Endothelial cell of umbilical vein (primary cell): ENCODE results near the gene SEMA5A. TPM values are rescaled to one million over a fixed set of nuclear protein-coding genes. Genes with fewer than 3 reads are reported as not detected.

Experiments used
- BruUV-seq: library from RNA; stranded (reverse); fragments of 400-500 nt; replicated peaks from 2 replicates; lab custom pipeline; 2021; lab: Mats Ljungman, UMichigan
- CTCF ChIA-PET: fragments of 300-600, 350-600 bp; sonication (Branson Sonifier 250); formaldehyde crosslinking; loops from one replicate; lab custom pipeline; 2021; ENCODE audit warnings: antibody characterized with exemption, inconsistent platforms; lab: Charles Lee
- POLR2A ChIA-PET: fragments of 300-600, 350-600 bp; sonication (Branson Sonifier 250); formaldehyde crosslinking; loops from one replicate; lab custom pipeline; 2021; ENCODE audit warnings: antibody characterized with exemption, inconsistent platforms; lab: Charles Lee
- DNase-seq: peaks from one replicate; pipeline ENCODE4 v3.0.0-alpha.2; 2011; ENCODE audit warnings: low read depth, low spot score
- FAIRE-seq: peaks from 2 replicates; lab custom pipeline; 2011; peaks lifted over from hg19 to GRCh38; lab: Jason Lieb, UNC
- H2AFZ ChIP-seq: 2 replicates; pipeline ENCODE4 v1.6.0; 2012; ENCODE audit warnings: low read depth, low read length, control low read depth, inconsistent platforms
- H3K27ac ChIP-seq: 2 replicates; pipeline ENCODE4 v1.5.1; 2011; ENCODE audit warnings: low read depth, mild to moderate bottlenecking, control low read depth, low read length, moderate library complexity; ENCODE audit not compliant: insufficient read depth
- H3K27me3 ChIP-seq, 2 experiments: 2 replicates each; pipeline versions ENCODE4 v1.6.0 to v1.6.1; 2011; ENCODE audit warnings: low read length in 2 of 2, mixed read lengths in 1 of 2; ENCODE audit not compliant: control insufficient read depth in 2 of 2, insufficient read depth in 2 of 2
- H3K36me3 ChIP-seq, 2 experiments: 2 replicates in 1 of 2; 3 replicates in 1 of 2; pipeline ENCODE4 v1.5.1; 2011; ENCODE audit warnings: low read length in 2 of 2, mild to moderate bottlenecking in 1 of 2, moderate library complexity in 1 of 2; ENCODE audit not compliant: control insufficient read depth in 2 of 2, insufficient read depth in 2 of 2; ENCODE audit errors: extremely low read depth in 1 of 2
- H3K4me1 ChIP-seq: 3 replicates; pipeline ENCODE4 v1.5.1; 2011; ENCODE audit warnings: mild to moderate bottlenecking, low read length; ENCODE audit not compliant: control insufficient read depth, insufficient read depth; ENCODE audit errors: extremely low read depth
- H3K4me2 ChIP-seq: 2 replicates; pipeline ENCODE4 v1.6.1; 2011; ENCODE audit warnings: low read length, control low read depth, mixed read lengths; ENCODE audit not compliant: insufficient read depth
- H3K4me3 ChIP-seq, 3 experiments: fragments of 200-600 bp in 1 of 3; sonication (generic), shearing (Covaris generic) in 1 of 3; replicated peaks in 1 of 3; 2 replicates each; pipeline ENCODE4 v1.5.1; 2011 to 2016; ENCODE audit warnings: control low read depth in 3 of 3, low read length in 3 of 3, mild to moderate bottlenecking in 2 of 3, inconsistent platforms in 1 of 3, low read depth in 1 of 3, moderate library complexity in 1 of 3; ENCODE audit not compliant: insufficient read depth in 1 of 3
- H3K79me2 ChIP-seq: 2 replicates; pipeline ENCODE4 v1.6.0; 2012; ENCODE audit warnings: low read length, inconsistent platforms; ENCODE audit not compliant: control insufficient read depth, insufficient read depth
- H3K9ac ChIP-seq: replicated peaks from 2 replicates; pipeline ENCODE3; 2011; ENCODE audit warnings: low read length, control low read depth; ENCODE audit not compliant: insufficient read depth; ENCODE audit errors: extremely low read depth
- H3K9me1 ChIP-seq: replicated peaks from 3 replicates; pipeline ENCODE4 v1.6.0; 2011; ENCODE audit warnings: mild to moderate bottlenecking, low read length; ENCODE audit not compliant: control insufficient read depth, insufficient read depth; ENCODE audit errors: extremely low read depth
- H3K9me3 ChIP-seq: replicated peaks from 2 replicates; pipeline ENCODE4 v1.5.1; 2012; ENCODE audit warnings: low read length, inconsistent platforms; ENCODE audit not compliant: control insufficient read depth, insufficient read depth
- H4K20me1 ChIP-seq: replicated peaks from 2 replicates; pipeline ENCODE3; 2011; ENCODE audit warnings: mild to moderate bottlenecking, low read length; ENCODE audit not compliant: control insufficient read depth, insufficient read depth; ENCODE audit errors: extremely low read depth
- EZH2 ChIP-seq: IDR thresholded peaks from 2 replicates; pipeline ENCODE4 v1.6.1; 2012; ENCODE audit warnings: borderline replicate concordance, low read depth, mild to moderate bottlenecking, moderate library complexity, low read length, inconsistent platforms; ENCODE audit not compliant: severe bottlenecking
- FOS ChIP-seq: IDR thresholded peaks from 2 replicates; pipeline ENCODE4 v1.6.1; 2011; ENCODE audit warnings: mild to moderate bottlenecking, low read length, moderate library complexity, borderline replicate concordance; ENCODE audit not compliant: insufficient read depth
- GATA2 ChIP-seq: IDR thresholded peaks from 2 replicates; pipeline ENCODE4 v1.7.0; 2011; ENCODE audit warnings: low read depth, mild to moderate bottlenecking, moderate library complexity, mixed read lengths, low read length; ENCODE audit not compliant: insufficient read length, insufficient read depth
- JUN ChIP-seq: IDR thresholded peaks from 2 replicates; pipeline ENCODE4 v1.6.1; 2011; ENCODE audit warnings: borderline replicate concordance, low read depth; ENCODE audit not compliant: insufficient read length, insufficient read depth
- MYC ChIP-seq: IDR thresholded peaks from one replicate; pipeline ENCODE4 v1.6.1; 2011; ENCODE audit warnings: mild to moderate bottlenecking, low read depth, low read length
- POLR2A ChIP-seq: IDR thresholded peaks from 2 replicates; pipeline ENCODE4 v1.6.1; 2012; ENCODE audit warnings: low read depth, mild to moderate bottlenecking, control low read depth, low read length
- POLR2AphosphoS5 ChIP-seq: IDR thresholded peaks from 2 replicates; pipeline ENCODE4 v1.6.1; 2012; ENCODE audit warnings: low read depth, mild to moderate bottlenecking, control low read depth, low read length, moderate library complexity; ENCODE audit not compliant: insufficient read depth
- dilution Hi-C: fragments of 300-500 bp; cut with MboI; formaldehyde crosslinking; loops from one replicate; pipeline ENCODE4 v1.15.0; 2019; ENCODE audit warnings: low sequenced_read_pairs; ENCODE audit not compliant: extremely low pct_ligation_motif_present
- intact Hi-C: fragments of 100-400 bp; cut with micrococcal nuclease; formaldehyde crosslinking; loops from one replicate; pipeline ENCODE4 v1.10.0; 2022
- polyA plus RNA-seq, 4 experiments: library from polyadenylated mRNA; depleted of rRNA in 3 of 4; stranded (reverse) in 3 of 4; unstranded in 1 of 4; fragments of >200 nt; gene quantifications; 2 replicates each; pipeline versions ENCODE4 v1.2.1 to v1.2.3, GENCODE V29; 2011 to 2012; ENCODE audit warnings: missing spikeins in 1 of 4
- total RNA-seq: library from RNA; stranded (reverse); gene quantifications from 2 replicates; pipeline ENCODE4 v1.2.3, GENCODE V29; 2021
- TF ChIP-seq, protein P1 (sequence below), 2 donors: IDR thresholded peaks; 1 replicate in 1 of 2; 2 replicates in 1 of 2; pipeline ENCODE4 v1.5.1; 2011; ENCODE audit warnings: low read length in 2 of 2, mild to moderate bottlenecking in 2 of 2, moderate library complexity in 2 of 2, control low read depth in 1 of 2, inconsistent platforms in 1 of 2, low read depth in 1 of 2; ENCODE audit not compliant: insufficient read depth in 1 of 2; ENCODE audit errors: extremely low read depth in 1 of 2
- TF ChIP-seq, protein P2 (sequence below): IDR thresholded peaks from 2 replicates; pipeline ENCODE4 v1.6.1; 2011; ENCODE audit not compliant: insufficient read depth, insufficient read length

SEMA5A gene
- total and polyA plus RNA-seq, 2 donors (not counting 3 experiments of a cell fraction or from before 2014, with no cell fraction given), result 0.04 to 0.06 TPM

DNA sequence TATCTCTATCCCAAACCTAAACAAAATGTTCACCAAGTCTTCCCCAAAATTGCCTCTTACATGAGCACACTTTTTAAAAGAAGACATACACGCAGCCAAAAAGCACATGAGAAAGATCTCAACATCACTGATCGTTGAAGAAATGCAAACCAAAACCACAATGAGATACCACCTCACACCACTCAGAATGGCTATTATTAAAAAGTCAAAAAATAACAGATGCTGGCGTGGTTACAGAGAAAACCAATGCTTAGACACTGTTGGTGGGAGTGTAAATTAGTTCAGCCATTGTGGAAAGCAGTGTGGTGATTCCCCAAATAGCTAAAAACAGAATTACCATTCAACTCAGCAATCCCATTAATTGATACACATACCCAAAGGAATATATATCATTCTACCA, 83.8 kb downstream of the SEMA5A start:
- ChIA-PET POLR2A (no interaction called here), CTCF (no interaction called here)
- no peaks in the 10 kb centered on the region for H3K4me1 ChIP-seq
- no peak overlapping the region for H3K4me2 ChIP-seq
- no peak for TF ChIP-seq MYC
- TF ChIP-seq, protein P1, sequence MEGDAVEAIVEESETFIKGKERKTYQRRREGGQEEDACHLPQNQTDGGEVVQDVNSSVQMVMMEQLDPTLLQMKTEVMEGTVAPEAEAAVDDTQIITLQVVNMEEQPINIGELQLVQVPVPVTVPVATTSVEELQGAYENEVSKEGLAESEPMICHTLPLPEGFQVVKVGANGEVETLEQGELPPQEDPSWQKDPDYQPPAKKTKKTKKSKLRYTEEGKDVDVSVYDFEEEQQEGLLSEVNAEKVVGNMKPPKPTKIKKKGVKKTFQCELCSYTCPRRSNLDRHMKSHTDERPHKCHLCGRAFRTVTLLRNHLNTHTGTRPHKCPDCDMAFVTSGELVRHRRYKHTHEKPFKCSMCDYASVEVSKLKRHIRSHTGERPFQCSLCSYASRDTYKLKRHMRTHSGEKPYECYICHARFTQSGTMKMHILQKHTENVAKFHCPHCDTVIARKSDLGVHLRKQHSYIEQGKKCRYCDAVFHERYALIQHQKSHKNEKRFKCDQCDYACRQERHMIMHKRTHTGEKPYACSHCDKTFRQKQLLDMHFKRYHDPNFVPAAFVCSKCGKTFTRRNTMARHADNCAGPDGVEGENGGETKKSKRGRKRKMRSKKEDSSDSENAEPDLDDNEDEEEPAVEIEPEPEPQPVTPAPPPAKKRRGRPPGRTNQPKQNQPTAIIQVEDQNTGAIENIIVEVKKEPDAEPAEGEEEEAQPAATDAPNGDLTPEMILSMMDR (IDR thresholded peaks at IDR 0.05; ENCODE audit: extremely low read depth in 1 of 2, insufficient read depth in 1 of 2, low read depth in 1 of 2, low read length in 2 of 2), result no peak
- no peak for TF ChIP-seq GATA2
- no peak for TF ChIP-seq JUN
- no peak for TF ChIP-seq POLR2AphosphoS5
- TF ChIP-seq FOS, result no peak
- TF ChIP-seq, protein P2, sequence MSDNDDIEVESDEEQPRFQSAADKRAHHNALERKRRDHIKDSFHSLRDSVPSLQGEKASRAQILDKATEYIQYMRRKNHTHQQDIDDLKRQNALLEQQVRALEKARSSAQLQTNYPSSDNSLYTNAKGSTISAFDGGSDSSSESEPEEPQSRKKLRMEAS, result no peak
- TF ChIP-seq POLR2A, result no peak
- TF ChIP-seq EZH2, result no peak
- H3K4me3 ChIP-seq, result no peak overlapping the region
- no peaks in the 10 kb centered on the region for H3K27me3 ChIP-seq
- DNase-seq (no peak), FAIRE-seq (no peak)
- no peaks in the 10 kb centered on the region for H4K20me1 ChIP-seq
- peaks cover 5% of the 10 kb centered on the region for H3K9me3 ChIP-seq
- dilution Hi-C loops, result no loop called here
- no peaks in the 10 kb centered on the region for H3K9me1 ChIP-seq
- intact Hi-C loops, result no loop called here
- BruUV-seq, result no TSS peak
- no peaks in the 10 kb centered on the region for H3K36me3 ChIP-seq
- no peak overlapping the region for H3K9ac ChIP-seq
- H3K79me2 ChIP-seq, result no peaks in the 10 kb centered on the region
- no peak overlapping the region for H2AFZ ChIP-seq
- no peak overlapping the region for H3K27ac ChIP-seq
